ENCODE results near the gene UVSSA.

- TF ChIP-seq CTCF (IDR thresholded peaks at IDR 0.05) (no peak), POLR2A (IDR thresholded peaks at IDR 0.05) (no peak)
Observed at GRCh38 chr4:1323280-1323634, 23.8 kb upstream of the UVSSA start.

Measured in breast epithelium (tissue), 3 donors.